IMR-90 (cell line): Measurements from ENCODE around the gene FAM76B. TPM values are rescaled to one million over a fixed set of nuclear protein-coding genes. Genes with fewer than 3 reads are reported as not detected.

Source experiments
- ATAC-seq: fragments of 200-7000 bp; cut with Tn5 transposase; 2 replicates; pipeline ENCODE4 v1.9.1; 2020; ENCODE audit warnings: low read depth, mild to moderate bottlenecking, moderate library complexity
- BruUV-seq: library from RNA; stranded (reverse); fragments of 400-500 nt; replicated peaks from 2 replicates; lab custom pipeline; 2021; lab: Mats Ljungman, UMichigan
- CTCF ChIA-PET: fragments of 300-600 bp; formaldehyde crosslinking; extraction: SDS; loops from one replicate; lab custom pipeline; 2021; ENCODE audit warnings: antibody characterized with exemption; lab: Yijun Ruan, JAX
- POLR2A ChIA-PET: fragments of 300-600 bp; sonication (Branson Sonifier 250); formaldehyde crosslinking; loops from one replicate; lab custom pipeline; 2022; ENCODE audit warnings: antibody characterized with exemption; ENCODE audit not compliant: unreplicated experiment; lab: Charles Lee
- DNase-seq: peaks from one replicate; pipeline ENCODE4 v3.0.0; 2013
- H2AFZ ChIP-seq: replicated peaks from 2 replicates; pipeline ENCODE3; 2013; ENCODE audit warnings: low read length, mild to moderate bottlenecking; ENCODE audit not compliant: poor library complexity
- H2AK5ac ChIP-seq: 2 replicates; pipeline ENCODE4 v1.6.1; 2013; ENCODE audit warnings: low read depth, low read length, inconsistent platforms
- H2AK9ac ChIP-seq: replicated peaks from 2 replicates; pipeline ENCODE3; 2013; ENCODE audit warnings: mild to moderate bottlenecking, low read depth, low read length, moderate library complexity; ENCODE audit not compliant: poor library complexity
- H2BK120ac ChIP-seq: 2 replicates; pipeline ENCODE4 v1.6.1; 2013; ENCODE audit warnings: low read depth, low read length, inconsistent platforms
- H2BK15ac ChIP-seq: 3 replicates; pipeline ENCODE4 v1.6.1; 2013; ENCODE audit warnings: low read depth, low read length, inconsistent platforms
- H2BK20ac ChIP-seq: 2 replicates; pipeline ENCODE4 v1.6.1; 2013; ENCODE audit warnings: low read depth, mild to moderate bottlenecking, inconsistent platforms, low read length, moderate library complexity
- H2BK5ac ChIP-seq: 2 replicates; pipeline ENCODE4 v1.6.1; 2013; ENCODE audit warnings: mild to moderate bottlenecking, low read depth, low read length, inconsistent platforms; ENCODE audit not compliant: poor library complexity, severe bottlenecking
- H3K14ac ChIP-seq: replicated peaks from 2 replicates; pipeline ENCODE4 v1.6.1; 2013; ENCODE audit warnings: low read depth, low read length, inconsistent platforms
- H3K18ac ChIP-seq: 2 replicates; pipeline ENCODE4 v1.6.1; 2013; ENCODE audit warnings: low read depth, low read length, control low read depth
- H3K23ac ChIP-seq: 2 replicates; pipeline ENCODE4 v1.6.1; 2013; ENCODE audit warnings: low read depth, low read length, inconsistent platforms
- H3K27ac ChIP-seq: 2 replicates; pipeline ENCODE4 v1.5.1; 2013; ENCODE audit warnings: mild to moderate bottlenecking, control low read depth, low read length; ENCODE audit not compliant: insufficient read depth
- H3K27me3 ChIP-seq: 2 replicates; pipeline ENCODE4 v1.6.1; 2013; ENCODE audit warnings: low read length; ENCODE audit not compliant: control insufficient read depth, insufficient read depth
- H3K36me3 ChIP-seq: 2 replicates; pipeline ENCODE4 v1.6.1; 2013; ENCODE audit warnings: low read length, mixed read lengths; ENCODE audit not compliant: control insufficient read depth, insufficient read depth
- H3K4ac ChIP-seq: 2 replicates; pipeline ENCODE4 v1.6.1; 2013; ENCODE audit warnings: low read depth, low read length, inconsistent platforms
- H3K4me1 ChIP-seq: 2 replicates; pipeline ENCODE4 v1.6.1; 2013; ENCODE audit warnings: low read length, mixed read lengths; ENCODE audit not compliant: control insufficient read depth, insufficient read depth
- H3K4me2 ChIP-seq: 2 replicates; pipeline ENCODE4 v1.6.1; 2013; ENCODE audit warnings: low read depth, mild to moderate bottlenecking, control low read depth, low read length, moderate library complexity
- H3K4me3 ChIP-seq: 2 replicates; pipeline ENCODE4 v1.5.1; 2013; ENCODE audit warnings: low read depth, mild to moderate bottlenecking, control low read depth, low read length, moderate library complexity; ENCODE audit not compliant: insufficient read depth
- H3K56ac ChIP-seq: 2 replicates; pipeline ENCODE4 v1.6.1; 2013; ENCODE audit warnings: low read length, inconsistent platforms; ENCODE audit not compliant: insufficient read depth; ENCODE audit errors: extremely low read depth
- H3K79me1 ChIP-seq, 2 experiments: 2 replicates each; pipeline ENCODE4 v1.6.1; 2013; ENCODE audit warnings: low read length in 2 of 2, inconsistent platforms in 1 of 2, low read depth in 1 of 2
- H3K9ac ChIP-seq: 2 replicates; pipeline ENCODE4 v1.6.1; 2013; ENCODE audit warnings: low read depth, low read length, control low read depth
- H3K9me1 ChIP-seq: 2 replicates; pipeline ENCODE4 v1.6.1; 2013; ENCODE audit warnings: low read length, inconsistent platforms; ENCODE audit not compliant: insufficient read depth
- H3K9me3 ChIP-seq: 2 replicates; pipeline ENCODE4 v1.6.1; 2013; ENCODE audit warnings: low read length; ENCODE audit not compliant: control insufficient read depth, insufficient read depth
- H4K20me1 ChIP-seq: 2 replicates; pipeline ENCODE4 v1.6.1; 2013; ENCODE audit warnings: low read length, inconsistent platforms; ENCODE audit not compliant: insufficient read depth
- H4K5ac ChIP-seq: 2 replicates; pipeline ENCODE4 v1.6.1; 2013; ENCODE audit warnings: mild to moderate bottlenecking, low read depth, low read length, control low read depth
- H4K8ac ChIP-seq, 2 experiments: 2 replicates each; pipeline ENCODE4 v1.6.1; 2013; ENCODE audit warnings: low read depth in 2 of 2, low read length in 2 of 2, control low read depth in 1 of 2, inconsistent platforms in 1 of 2
- H4K91ac ChIP-seq: 2 replicates; pipeline ENCODE4 v1.6.1; 2013; ENCODE audit warnings: low read depth, low read length, inconsistent platforms; ENCODE audit not compliant: insufficient read depth
- CEBPB ChIP-seq: IDR thresholded peaks from 2 replicates; pipeline ENCODE4 v1.6.1; 2012; ENCODE audit warnings: low read depth, low read length, improper control_type of control experiment
- MAFK ChIP-seq: IDR thresholded peaks from 2 replicates; pipeline ENCODE4 v1.6.1; 2012; ENCODE audit warnings: low read depth, low read length, improper control_type of control experiment
- MXI1 ChIP-seq: IDR thresholded peaks from 2 replicates; pipeline ENCODE4 v1.6.1; 2012; ENCODE audit warnings: low read depth, mild to moderate bottlenecking, low read length, moderate library complexity, borderline replicate concordance
- RAD21 ChIP-seq: IDR thresholded peaks from 2 replicates; pipeline ENCODE4 v1.6.1; 2012; ENCODE audit warnings: low read length, improper control_type of control experiment
- RCOR1 ChIP-seq: IDR thresholded peaks from 2 replicates; pipeline ENCODE4 v1.6.1; 2012; ENCODE audit warnings: mild to moderate bottlenecking, low read length, improper control_type of control experiment; ENCODE audit not compliant: insufficient replicate concordance
- SMC3 ChIP-seq: fragments of 150-350 bp; IDR thresholded peaks from 2 replicates; pipeline ENCODE4 v1.6.1; 2016; ENCODE audit warnings: low read depth, mild to moderate bottlenecking, antibody characterized with exemption, low read length, moderate library complexity
- WGBS, 2 experiments: methylation state at CpG; one replicate each; pipeline versions ENCODE4 v1.1.5 to v1.1.7; 2013; ENCODE audit warnings: missing lambda C conversion rate in 2 of 2; ENCODE audit not compliant: insufficient read length in 1 of 2; ENCODE audit errors: extremely low coverage in 2 of 2; 5-methylcytosine and 5-hydroxymethylcytosine counted together
- dilution Hi-C: fragments of 300-500 bp; cut with HindIII; formaldehyde crosslinking; loops from one replicate; pipeline ENCODE4 v1.14.3; 2018; ENCODE audit warnings: low sequenced_read_pairs; ENCODE audit not compliant: unreplicated experiment
- in situ Hi-C: fragments of 300-500 bp; cut with MboI; formaldehyde crosslinking; loops from 3 replicates; pipeline ENCODE4 v1.14.3; 2019; ENCODE audit warnings: low sequenced_read_pairs, inconsistent platforms, mixed read lengths
- intact Hi-C: fragments of 100-400 bp; cut with micrococcal nuclease; formaldehyde crosslinking; loops from 2 replicates; pipeline ENCODE4 v1.10.0; 2022
- polyA plus RNA-seq, 3 experiments: library from polyadenylated mRNA; depleted of rRNA; stranded (reverse); fragments of >200 nt; gene quantifications; 2 replicates each; pipeline ENCODE4 v1.2.3, GENCODE V29; 2012; ENCODE audit warnings: low replicate concordance in 1 of 3
- total RNA-seq: library from RNA; depleted of rRNA; stranded (reverse); fragments of >200 nt; gene quantifications from 2 replicates; pipeline ENCODE4 v1.2.3, GENCODE V29; 2012
- TF ChIP-seq, protein P1 (sequence below): fragments of 150-350 bp; IDR thresholded peaks from 2 replicates; pipeline ENCODE4 v1.6.1; 2017; ENCODE audit warnings: mild to moderate bottlenecking, antibody characterized with exemption, low read length, low read depth

Gene FAM76B
- total and polyA plus RNA-seq, 2 of the 4 experiments (the other 2 are of a cell fraction): 12.7 to 14.3 TPM

DNA sequence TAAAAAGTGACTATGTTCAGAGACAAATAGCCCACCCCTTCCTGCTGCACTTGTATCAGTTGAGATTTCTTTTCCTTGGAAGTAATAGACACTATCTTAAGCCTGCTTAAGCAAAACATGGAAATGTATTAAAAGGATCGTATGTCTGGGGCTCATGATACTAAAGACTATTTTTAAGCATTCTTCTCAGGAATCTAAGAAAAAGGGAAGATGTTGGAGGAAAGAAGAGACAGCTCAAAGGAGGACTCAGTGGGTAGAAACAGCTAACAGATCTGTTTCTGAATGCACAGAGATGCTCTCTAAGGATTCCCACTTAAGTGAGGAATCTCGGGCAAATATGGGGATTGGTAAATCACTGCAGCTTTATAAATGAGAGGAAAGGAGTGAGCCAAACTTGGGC is 62.5 kb downstream of the FAM76B start:
- Histone ChIP-seq H4K91ac (no peak overlapping the region), H3K4ac (no peak overlapping the region), H2BK15ac (no peak overlapping the region), H3K27me3 (peaks cover 13% of the 10 kb centered on the region), H3K4me2 (no peak overlapping the region), H2AK9ac (no peak overlapping the region), H3K4me1 (no peaks in the 10 kb centered on the region), H4K8ac (no peak overlapping the region), H2BK20ac (no peak overlapping the region), H3K9me3 (no peaks in the 10 kb centered on the region), H4K20me1 (no peaks in the 10 kb centered on the region), H3K23ac (no peak overlapping the region), H2BK120ac (no peak overlapping the region), H3K9me1 (no peaks in the 10 kb centered on the region), H3K56ac (no peak overlapping the region), H3K9ac (no peak overlapping the region), H3K18ac (no peak overlapping the region), H2AK5ac (no peak overlapping the region), H3K27ac (no peak overlapping the region), H4K5ac (no peak overlapping the region), H2BK5ac (no peak overlapping the region), H3K14ac (no peak overlapping the region), H3K36me3 (no peaks in the 10 kb centered on the region), H2AFZ (no peak overlapping the region), H3K79me1 (no peaks in the 10 kb centered on the region), H3K4me3 (no peak overlapping the region)
- ATAC-seq (no peak), DNase-seq (no peak)
- in situ Hi-C loops: no loop called here
- POLR2A ChIA-PET: no interaction called here
- no CpG with 5 or more reads among the region's 2 CpGs for WGBS, 2 experiments
- TF ChIP-seq SMC3 (no peak), MAFK (no peak), CEBPB (no peak), RCOR1 (no peak), MXI1 (no peak), RAD21 (no peak)
- TF ChIP-seq, protein P1, sequence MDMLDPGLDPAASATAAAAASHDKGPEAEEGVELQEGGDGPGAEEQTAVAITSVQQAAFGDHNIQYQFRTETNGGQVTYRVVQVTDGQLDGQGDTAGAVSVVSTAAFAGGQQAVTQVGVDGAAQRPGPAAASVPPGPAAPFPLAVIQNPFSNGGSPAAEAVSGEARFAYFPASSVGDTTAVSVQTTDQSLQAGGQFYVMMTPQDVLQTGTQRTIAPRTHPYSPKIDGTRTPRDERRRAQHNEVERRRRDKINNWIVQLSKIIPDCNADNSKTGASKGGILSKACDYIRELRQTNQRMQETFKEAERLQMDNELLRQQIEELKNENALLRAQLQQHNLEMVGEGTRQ: no peak
- dilution Hi-C loops: no loop called here
- intact Hi-C loops: no loop called here
- BruUV-seq: no TSS peak
- CTCF ChIA-PET: interaction anchor here (1.0 to 1.5 kb wide), 2 partner anchors 9 to 22 kb away, joined by 3 read pairs; no protein-coding TSS in a partner anchor
